H1 (cell line): ENCODE measurements around the gene REPS2. TPM values are rescaled to one million over a fixed set of nuclear protein-coding genes. Genes with fewer than 3 reads are reported as not detected.

Source experiments
- CTCF ChIA-PET: fragments of 300-600 bp; sonication (Branson Sonifier 250); formaldehyde crosslinking; loops from one replicate; lab custom pipeline; 2021; ENCODE audit not compliant: partially characterized antibody; lab: Charles Lee
- POLR2A ChIA-PET: fragments of 300-600 bp; sonication (Branson Sonifier 250); formaldehyde crosslinking; loops from one replicate; lab custom pipeline; 2021; ENCODE audit warnings: inconsistent platforms; ENCODE audit not compliant: partially characterized antibody; lab: Charles Lee
- DNase-seq, 2 experiments: peaks; one replicate each; pipeline versions ENCODE4 v3.0.0 to v3.0.0-alpha.2; 2010 to 2022; ENCODE audit warnings: low spot score in 2 of 2, low read depth in 1 of 2, mixed read lengths in 1 of 2
- FAIRE-seq: peaks from 2 replicates; lab custom pipeline; 2011; peaks lifted over from hg19 to GRCh38; lab: Jason Lieb, UNC
- H2AFZ ChIP-seq: 2 replicates; pipeline ENCODE4 v1.8.1; 2012; ENCODE audit warnings: low read length, inconsistent platforms
- H2AK5ac ChIP-seq: 2 replicates; pipeline ENCODE4 v1.6.1; 2013; ENCODE audit warnings: low read depth, low read length
- H2BK120ac ChIP-seq: replicated peaks from 2 replicates; pipeline ENCODE3; 2013; ENCODE audit warnings: low read depth, low read length, inconsistent platforms
- H2BK12ac ChIP-seq: 2 replicates; pipeline ENCODE4 v1.6.1; 2013; ENCODE audit warnings: low read depth, low read length
- H2BK15ac ChIP-seq: 2 replicates; pipeline ENCODE4 v1.6.1; 2013; ENCODE audit warnings: low read length
- H2BK20ac ChIP-seq: 2 replicates; pipeline ENCODE4 v1.6.1; 2013; ENCODE audit warnings: low read length
- H2BK5ac ChIP-seq: 2 replicates; pipeline ENCODE4 v1.6.1; 2013; ENCODE audit warnings: low read depth, low read length
- H3K14ac ChIP-seq: 2 replicates; pipeline ENCODE4 v1.6.1; 2013; ENCODE audit warnings: inconsistent platforms; ENCODE audit not compliant: insufficient read length
- H3K18ac ChIP-seq: 2 replicates; pipeline ENCODE4 v1.6.1; 2013; ENCODE audit warnings: low read length; ENCODE audit errors: extremely low read depth
- H3K23ac ChIP-seq: 2 replicates; pipeline ENCODE4 v1.6.1; 2013; ENCODE audit warnings: inconsistent platforms; ENCODE audit not compliant: insufficient read length
- H3K23me2 ChIP-seq: 2 replicates; pipeline ENCODE4 v1.6.1; 2013; ENCODE audit warnings: low read depth, low read length
- H3K27ac ChIP-seq: 2 replicates; pipeline ENCODE4 v1.6.1; 2011; ENCODE audit warnings: low read depth, low read length, inconsistent platforms
- H3K27me3 ChIP-seq, 4 experiments: replicated peaks in 1 of 4; 1 replicate in 1 of 4; 2 replicates in 3 of 4; pipeline versions ENCODE4 v1.6.1 to v1.8.1; 2011 to 2013; ENCODE audit warnings: low read length in 3 of 4, mild to moderate bottlenecking in 3 of 4, inconsistent platforms in 2 of 4, mixed read lengths in 2 of 4, moderate library complexity in 1 of 4; ENCODE audit not compliant: control insufficient read depth in 3 of 4, insufficient read depth in 3 of 4; ENCODE audit errors: extremely low read depth in 1 of 4
- H3K36me3 ChIP-seq, 4 experiments: 2 replicates each; pipeline versions ENCODE4 v1.6.1 to v1.8.1; 2011 to 2013; ENCODE audit warnings: mild to moderate bottlenecking in 4 of 4, low read length in 3 of 4, moderate library complexity in 2 of 4, control low read depth in 1 of 4, inconsistent platforms in 1 of 4; ENCODE audit not compliant: insufficient read depth in 4 of 4, control insufficient read depth in 2 of 4
- H3K4ac ChIP-seq: replicated peaks from 2 replicates; pipeline ENCODE3; 2013; ENCODE audit warnings: low read length, low read depth, mixed read lengths, inconsistent platforms; ENCODE audit not compliant: insufficient read length
- H3K4me1 ChIP-seq, 4 experiments: replicated peaks in 1 of 4; 1 replicate in 1 of 4; 2 replicates in 3 of 4; pipeline versions ENCODE4 v1.6.1 to v1.8.1; 2011 to 2013; ENCODE audit warnings: low read length in 3 of 4, inconsistent platforms in 2 of 4, mixed read lengths in 1 of 4; ENCODE audit not compliant: insufficient read depth in 4 of 4, control insufficient read depth in 3 of 4
- H3K4me2 ChIP-seq, 2 experiments: 2 replicates each; pipeline versions ENCODE4 v1.6.1 to v1.8.1; 2011 to 2013; ENCODE audit warnings: low read depth in 2 of 2, low read length in 2 of 2, control low read depth in 1 of 2, inconsistent platforms in 1 of 2, mild to moderate bottlenecking in 1 of 2; ENCODE audit not compliant: insufficient read depth in 1 of 2
- H3K4me3 ChIP-seq, 4 experiments: fragments of 200-600, 300-600 bp in 1 of 4; sonication (generic), shearing (Covaris generic), sonication (Bioruptor Twin) in 1 of 4; 2 replicates each; pipeline versions ENCODE4 v1.5.1 to v1.8.1; 2011 to 2016; ENCODE audit warnings: low read length in 4 of 4, low read depth in 3 of 4, control low read depth in 2 of 4, inconsistent platforms in 2 of 4, mild to moderate bottlenecking in 2 of 4, mixed read lengths in 1 of 4, moderate library complexity in 1 of 4; ENCODE audit not compliant: insufficient read depth in 2 of 4; ENCODE audit errors: extremely low read depth in 1 of 4
- H3K56ac ChIP-seq: replicated peaks from 2 replicates; pipeline ENCODE3; 2013; ENCODE audit warnings: low read depth, mild to moderate bottlenecking, mixed read lengths, low read length, inconsistent platforms; ENCODE audit not compliant: insufficient read length
- H3K79me1 ChIP-seq: 2 replicates; pipeline ENCODE4 v1.6.1; 2013; ENCODE audit warnings: low read depth, low read length, control low read depth
- H3K79me2 ChIP-seq, 2 experiments: 2 replicates each; pipeline versions ENCODE4 v1.6.1 to v1.8.1; 2012 to 2013; ENCODE audit warnings: low read length in 2 of 2, mild to moderate bottlenecking in 2 of 2, inconsistent platforms in 1 of 2; ENCODE audit not compliant: insufficient read depth in 2 of 2, control insufficient read depth in 1 of 2
- H3K9ac ChIP-seq, 4 experiments: replicated peaks in 1 of 4; 1 replicate in 1 of 4; 2 replicates in 3 of 4; pipeline versions ENCODE4 v1.6.1 to v1.8.1; 2011 to 2013; ENCODE audit warnings: low read depth in 3 of 4, low read length in 3 of 4, control low read depth in 2 of 4, mild to moderate bottlenecking in 2 of 4, moderate library complexity in 2 of 4, inconsistent platforms in 1 of 4; ENCODE audit errors: extremely low read depth in 1 of 4
- H3K9me3 ChIP-seq, 2 experiments: 2 replicates each; pipeline versions ENCODE4 v1.6.1 to v1.8.1; 2012 to 2013; ENCODE audit warnings: mild to moderate bottlenecking in 2 of 2, moderate library complexity in 2 of 2, control low read depth in 1 of 2, inconsistent platforms in 1 of 2, low read depth in 1 of 2, low read length in 1 of 2, mixed read lengths in 1 of 2; ENCODE audit not compliant: insufficient read depth in 2 of 2
- H4K20me1 ChIP-seq, 2 experiments: replicated peaks in 1 of 2; 2 replicates each; pipeline versions ENCODE3 to v1.8.1; 2011 to 2013; ENCODE audit warnings: inconsistent platforms in 2 of 2, low read length in 2 of 2, mild to moderate bottlenecking in 1 of 2; ENCODE audit not compliant: insufficient read depth in 2 of 2, control insufficient read depth in 1 of 2
- H4K5ac ChIP-seq: 2 replicates; pipeline ENCODE4 v1.6.1; 2013; ENCODE audit warnings: low read length, low read depth, mixed read lengths, inconsistent platforms; ENCODE audit not compliant: insufficient read length
- H4K8ac ChIP-seq: 2 replicates; pipeline ENCODE4 v1.8.0; 2013; ENCODE audit warnings: mild to moderate bottlenecking, moderate library complexity, low read length, inconsistent platforms; ENCODE audit not compliant: insufficient read depth; ENCODE audit errors: extremely low read depth
- H4K91ac ChIP-seq: replicated peaks from 2 replicates; pipeline ENCODE3; 2013; ENCODE audit warnings: low read length, mixed read lengths, inconsistent platforms; ENCODE audit not compliant: insufficient read length
- ASH2L ChIP-seq: fragments of 200-600, 300-600 bp; sonication (generic); IDR thresholded peaks from one replicate; pipeline ENCODE4 v1.7.1; 2017; ENCODE audit warnings: low read length
- CREB1 ChIP-seq: IDR thresholded peaks from 2 replicates; pipeline ENCODE4 v1.6.1; 2012; ENCODE audit warnings: inconsistent platforms
- E2F6 ChIP-seq: IDR thresholded peaks from 2 replicates; pipeline ENCODE4 v1.6.1; 2012; ENCODE audit warnings: inconsistent platforms
- EP300 ChIP-seq, 2 experiments: IDR thresholded peaks; 1 replicate in 1 of 2; 2 replicates in 1 of 2; pipeline ENCODE4 v1.6.1; 2011 to 2012; ENCODE audit warnings: low read depth in 2 of 2, low read length in 2 of 2, mild to moderate bottlenecking in 2 of 2, borderline replicate concordance in 1 of 2, inconsistent platforms in 1 of 2, moderate library complexity in 1 of 2
- KDM1A ChIP-seq: fragments of 200-600, 300-600 bp; sonication (generic); IDR thresholded peaks from 2 replicates; pipeline ENCODE4 v1.7.1; 2016; ENCODE audit warnings: mild to moderate bottlenecking, low read length, borderline replicate concordance
- POLR2A ChIP-seq, 2 experiments: IDR thresholded peaks; 1 replicate in 1 of 2; 2 replicates in 1 of 2; pipeline ENCODE4 v1.6.1; 2011; ENCODE audit warnings: low read depth in 2 of 2, low read length in 2 of 2, mild to moderate bottlenecking in 2 of 2; ENCODE audit errors: control extremely low read depth in 1 of 2
- RBBP5 ChIP-seq: IDR thresholded peaks from 2 replicates; pipeline ENCODE4 v1.7.1; 2012; ENCODE audit warnings: low read depth, mild to moderate bottlenecking, inconsistent platforms, low read length, moderate library complexity, borderline replicate concordance
- SP2 ChIP-seq: IDR thresholded peaks from 2 replicates; pipeline ENCODE4 v1.6.1; 2012; ENCODE audit warnings: mild to moderate bottlenecking, low read length, inconsistent platforms
- SRF ChIP-seq: IDR thresholded peaks from 2 replicates; pipeline ENCODE4 v1.6.1; 2011; ENCODE audit warnings: mild to moderate bottlenecking, low read depth, low read length, moderate library complexity
- TAF7 ChIP-seq: optimal IDR thresholded peaks from 2 replicates; pipeline ENCODE3; 2011; ENCODE audit warnings: low read depth, mild to moderate bottlenecking, inconsistent platforms, low read length, moderate library complexity, borderline replicate concordance
- TBP ChIP-seq: IDR thresholded peaks from 2 replicates; pipeline ENCODE4 v1.6.1; 2011; ENCODE audit warnings: low read depth, low read length, improper control_type of control experiment
- WGBS, 2 experiments: shearing (Covaris generic) in 1 of 2; methylation state at CpG; one replicate each; pipeline versions ENCODE4 v1.1.6 to v1.1.7; 2013 to 2015; ENCODE audit warnings: low lambda C conversion rate in 2 of 2, mixed read lengths in 2 of 2, inconsistent platforms in 1 of 2, low coverage in 1 of 2, missing lambda C conversion rate in 1 of 2; ENCODE audit not compliant: insufficient replicate concordance in 2 of 2, insufficient coverage in 1 of 2, insufficient read length in 1 of 2; ENCODE audit errors: extremely low coverage in 1 of 2, missing lambda C conversion rate in 1 of 2; 5-methylcytosine and 5-hydroxymethylcytosine counted together
- polyA plus RNA-seq, 7 experiments: library from polyadenylated mRNA; depleted of rRNA in 3 of 7; stranded (reverse) in 5 of 7; unstranded in 2 of 7; fragments of >200 nt in 5 of 7; fragments of 200-250 nt in 2 of 7; gene quantifications; 1 replicate in 5 of 7; 2 replicates in 1 of 7; 4 replicates in 1 of 7; pipeline versions ENCODE4 v1.2.1 to v1.2.3, GENCODE V29; 2011 to 2013; ENCODE audit warnings: missing spikeins in 2 of 7, mixed read lengths in 2 of 7
- total RNA-seq: library from RNA; stranded (reverse); fragmentation: NEBNext Ultra II Directional; extraction: Animal tissue kit (Norgen Biotek cat#: 25700); gene quantifications from 2 replicates; pipeline ENCODE4 v1.2.1, GENCODE V29; 2021

Gene REPS2
- total and polyA plus RNA-seq, 2 of the 8 experiments (the other 6 are each of a cell fraction or from before 2014, with no cell fraction given) = 0.79 to 4.3 TPM

- TF ChIP-seq CREB1 = no peak
- TF ChIP-seq E2F6 = no peak
- TF ChIP-seq SP2 = no peak
- TF ChIP-seq TAF7 = no peak
- TF ChIP-seq TBP = no peak
- no peak for TF ChIP-seq KDM1A
- TF ChIP-seq ASH2L = no peak
- TF ChIP-seq SRF = no peak
- TF ChIP-seq POLR2A (IDR thresholded peaks at IDR 0.05; ENCODE audit: control extremely low read depth in 1 of 2, low read depth in 2 of 2, low read length in 2 of 2) = no peak
- TF ChIP-seq RBBP5 = no peak
- TF ChIP-seq EP300 (IDR thresholded peaks at IDR 0.05; ENCODE audit: borderline replicate concordance in 1 of 2, low read depth in 2 of 2, low read length in 2 of 2) = no peak
- no peak overlapping the region for H3K27ac ChIP-seq
- H2AK5ac ChIP-seq = no peak overlapping the region
- no peak overlapping the region for H2BK12ac ChIP-seq
- H3K36me3 ChIP-seq = no peaks in the 10 kb centered on the region
- no peak overlapping the region for H2AFZ ChIP-seq
- no peak overlapping the region for H3K4me3 ChIP-seq
- 80% methylated on average over 1 of the region's 1 CpG; no CpG with 5 or more reads in 1 of the 2 experiments for WGBS, 2 experiments
- H4K91ac ChIP-seq = no peak overlapping the region
- no peaks in the 10 kb centered on the region for H4K20me1 ChIP-seq
- no peaks in the 10 kb centered on the region for H3K79me1 ChIP-seq
- no peak overlapping the region for H3K56ac ChIP-seq
- no peak for FAIRE-seq
- H2BK120ac ChIP-seq = no peak overlapping the region
- H3K4me2 ChIP-seq = no peak overlapping the region
- CTCF ChIA-PET = no interaction called here
- H3K9ac ChIP-seq = no peak overlapping the region
- H3K18ac ChIP-seq = no peak overlapping the region
- no peaks in the 10 kb centered on the region for H3K79me2 ChIP-seq
- H3K9me3 ChIP-seq = 0 out of 4 replicates have a peak, but pooled peaks cover 0 to 2% of the 10 kb centered on the region in 2 experiments
- H3K4ac ChIP-seq = no peak overlapping the region
- no peak overlapping the region for H3K23ac ChIP-seq
- POLR2A ChIA-PET = no interaction called here
- no peak for DNase-seq
- H3K4me1 ChIP-seq = peaks cover 0 to 6% (median 2%) of the 10 kb centered on the region in 4 experiments; a peak in 2 of 7 replicates
- no peak overlapping the region for H4K5ac ChIP-seq
- H2BK5ac ChIP-seq = no peak overlapping the region
- no peaks in the 10 kb centered on the region for H3K27me3 ChIP-seq
- H2BK20ac ChIP-seq = no peak overlapping the region
- no peaks in the 10 kb centered on the region for H3K23me2 ChIP-seq
- no peak overlapping the region for H2BK15ac ChIP-seq
- no peak overlapping the region for H4K8ac ChIP-seq
- H3K14ac ChIP-seq = no peak overlapping the region
Observed at GRCh38 chrX:16963216-16963615, 16.8 kb downstream of the REPS2 start.
